ENCODE results near the gene PCSK5. TPM values are rescaled to one million over a fixed set of nuclear protein-coding genes. Genes with fewer than 3 reads are reported as not detected.

The PCSK5 gene
- total RNA-seq, 1 donor from 2014 or later, result 6.2 TPM

DNA sequence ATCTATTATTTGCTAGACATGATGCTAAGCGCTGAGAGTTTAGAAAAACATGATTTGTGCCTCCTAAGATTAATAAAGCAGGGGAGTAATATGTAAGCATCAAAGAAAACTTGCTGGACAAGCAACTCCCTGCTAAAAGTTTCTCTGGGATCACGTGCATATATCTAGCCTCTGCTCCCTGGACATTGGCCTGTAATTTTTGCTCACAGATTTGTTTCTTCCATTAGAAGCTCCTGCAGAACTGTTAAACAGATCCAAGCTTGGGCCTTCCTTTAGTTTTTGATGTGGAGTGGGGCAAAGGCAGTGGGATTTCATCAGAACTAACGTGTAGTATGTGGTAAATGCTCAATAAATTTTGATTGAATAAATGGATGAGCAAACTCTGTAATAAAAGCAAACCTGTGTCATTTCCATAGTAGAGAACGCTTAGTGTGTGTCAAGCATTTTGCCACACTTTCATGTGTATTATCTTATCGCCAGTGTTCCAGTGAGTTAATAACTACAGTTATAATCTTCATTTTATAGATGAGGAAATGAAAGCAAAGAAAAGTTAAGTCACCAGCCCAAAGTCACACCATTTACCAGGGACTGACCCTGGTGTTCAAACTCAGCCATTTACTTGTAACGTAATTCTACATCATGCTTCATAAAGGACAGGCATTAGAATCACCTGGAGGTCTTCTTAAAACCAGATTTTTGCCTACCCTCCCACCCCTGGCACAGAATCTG is 100.3 kb downstream of the PCSK5 start:
- intact Hi-C loops (cut with DNase I), result no loop called here
- DNase-seq (ENCODE audit: low spot score), result no peak

DNA sequence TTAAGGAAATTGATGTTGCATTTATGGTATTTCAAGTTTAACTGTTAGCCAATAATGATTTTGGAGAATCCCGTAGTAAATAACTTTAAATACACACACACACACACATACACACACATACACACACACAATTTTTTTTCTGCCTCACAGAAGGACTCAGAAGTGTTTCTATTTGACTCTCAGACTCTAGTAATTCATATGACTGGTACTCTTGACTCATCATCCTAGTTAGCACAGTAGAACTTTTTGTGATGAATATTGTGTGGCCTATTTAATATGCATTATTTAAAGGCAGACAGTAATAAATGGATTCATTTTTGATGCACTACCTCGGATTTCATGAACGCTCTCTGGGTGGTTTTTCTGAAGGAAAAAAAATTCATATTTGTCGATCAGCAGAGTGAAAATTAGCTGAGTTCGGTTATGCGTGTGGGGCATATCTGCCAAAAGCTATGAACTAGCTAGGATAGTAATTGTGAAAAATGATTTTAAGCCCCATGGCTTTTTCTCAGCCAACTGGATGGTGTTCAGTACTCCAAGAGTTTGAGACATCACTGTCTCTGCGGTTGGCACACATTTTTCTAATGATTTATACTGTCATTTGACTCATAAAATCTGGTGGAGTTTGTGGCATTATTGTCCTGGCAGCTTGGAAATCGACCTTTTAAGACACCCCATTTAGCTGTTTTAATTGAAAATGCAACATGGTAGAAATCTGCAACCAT is 102.2 kb downstream of the PCSK5 start:
- intact Hi-C loops (cut with DNase I), result no loop called here
- no peak for DNase-seq (ENCODE audit: low spot score)

DNA sequence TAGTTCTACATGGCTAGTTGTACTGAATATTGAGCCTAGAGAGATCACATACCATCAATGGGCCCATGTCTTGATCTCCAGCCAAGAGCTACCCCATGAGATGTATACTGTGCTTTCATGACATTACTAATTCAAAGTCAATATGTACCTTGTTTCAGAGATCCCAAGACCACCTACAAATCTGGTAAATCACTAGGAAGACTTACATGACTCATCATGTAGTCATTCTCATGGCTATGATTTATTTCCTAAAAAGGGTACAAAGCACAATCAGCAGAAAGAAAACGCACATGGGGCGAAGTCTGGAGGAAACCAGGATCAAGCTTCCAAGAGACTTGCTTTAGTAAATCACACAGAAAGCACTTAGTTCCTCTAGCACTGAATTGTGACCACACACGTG is 103.0 kb downstream of the PCSK5 start:
- intact Hi-C loops (cut with DNase I), result no loop called here
- DNase-seq (ENCODE audit: low spot score), result no peak

GRCh38 chr9:75995066-75995465 is 104.6 kb downstream of the PCSK5 start:
- intact Hi-C loops (cut with DNase I), result no loop called here
- no peak for DNase-seq (ENCODE audit: low spot score)

DNA sequence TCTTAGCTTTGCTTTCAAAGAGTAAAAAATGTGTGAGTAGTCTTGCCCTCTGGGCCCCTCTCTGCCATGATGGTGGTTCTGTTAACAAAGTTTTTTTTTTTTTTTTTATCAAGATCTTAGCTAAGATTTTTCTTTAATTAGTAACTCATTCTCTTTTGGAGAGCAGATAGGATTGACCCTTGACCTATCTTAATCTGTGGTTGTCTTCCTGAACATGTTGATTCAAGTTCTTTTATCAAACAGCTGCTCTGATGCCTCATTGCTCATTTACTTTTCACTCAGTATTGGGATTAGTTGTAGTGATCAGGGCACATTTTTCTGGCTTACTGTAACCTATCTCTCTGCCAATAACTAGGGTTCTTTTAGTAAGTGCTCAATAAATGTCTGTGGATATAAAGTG is 106.3 kb downstream of the PCSK5 start:
- intact Hi-C loops (cut with DNase I), result no loop called here

GRCh38 chr9:75997206-75997605 is 106.7 kb downstream of the PCSK5 start:
- intact Hi-C loops (cut with DNase I), result no loop called here
- no peak for DNase-seq (ENCODE audit: low spot score)

More for the DNA sequence above, 106.3 kb downstream of the PCSK5 start:
- DNase-seq (ENCODE audit: low spot score), result no peak

- no peak for DNase-seq (ENCODE audit: low spot score)
- intact Hi-C loops (cut with DNase I), result no loop called here
Measured at GRCh38 chr9:75998096-75998780, 107.8 kb downstream of the PCSK5 start.

GRCh38 chr9:76001459-76001858 is 111.0 kb downstream of the PCSK5 start:
- DNase-seq (ENCODE audit: low spot score), result no peak
- intact Hi-C loops (cut with DNase I), result no loop called here

GRCh38 chr9:76003041-76003440 is 112.6 kb downstream of the PCSK5 start:
- intact Hi-C loops (cut with DNase I), result no loop called here
- no peak for DNase-seq (ENCODE audit: low spot score)

GRCh38 chr9:76004526-76004925 is 114.1 kb downstream of the PCSK5 start:
- no peak for DNase-seq (ENCODE audit: low spot score)
- intact Hi-C loops (cut with DNase I), result no loop called here

DNA sequence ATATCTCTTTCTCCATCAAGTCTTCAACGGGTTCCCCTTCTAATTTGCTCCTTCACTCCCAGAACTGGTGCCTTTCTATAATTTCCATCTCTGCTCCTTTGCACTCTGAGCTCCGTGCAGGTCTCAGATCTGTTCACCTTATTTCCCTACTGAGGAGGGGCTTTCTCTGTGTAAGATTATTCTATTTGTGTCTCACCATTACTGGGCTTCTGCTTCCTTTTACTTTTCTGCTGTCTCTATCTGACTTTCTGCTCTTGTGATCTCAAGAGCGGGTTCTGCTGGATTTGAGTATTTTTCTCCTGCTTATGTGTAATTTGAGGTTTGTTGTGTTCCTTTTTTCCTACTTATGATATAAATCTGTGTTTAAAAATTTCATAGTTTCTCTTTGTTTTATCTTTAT is 117.5 kb downstream of the PCSK5 start:
- DNase-seq (ENCODE audit: low spot score), result no peak
- intact Hi-C loops (cut with DNase I), result no loop called here

- no peak for DNase-seq (ENCODE audit: low spot score)
- intact Hi-C loops (cut with DNase I), result no loop called here
Measured at GRCh38 chr9:76013809-76014208, 123.3 kb downstream of the PCSK5 start.

- DNase-seq (ENCODE audit: low spot score), result no peak
- intact Hi-C loops (cut with DNase I), result no loop called here
Measured at GRCh38 chr9:76018235-76018634, 127.8 kb downstream of the PCSK5 start.

- intact Hi-C loops (cut with DNase I), result no loop called here
- no peak for DNase-seq (ENCODE audit: low spot score)
Measured at GRCh38 chr9:76018761-76019160, 128.3 kb downstream of the PCSK5 start.

DNA sequence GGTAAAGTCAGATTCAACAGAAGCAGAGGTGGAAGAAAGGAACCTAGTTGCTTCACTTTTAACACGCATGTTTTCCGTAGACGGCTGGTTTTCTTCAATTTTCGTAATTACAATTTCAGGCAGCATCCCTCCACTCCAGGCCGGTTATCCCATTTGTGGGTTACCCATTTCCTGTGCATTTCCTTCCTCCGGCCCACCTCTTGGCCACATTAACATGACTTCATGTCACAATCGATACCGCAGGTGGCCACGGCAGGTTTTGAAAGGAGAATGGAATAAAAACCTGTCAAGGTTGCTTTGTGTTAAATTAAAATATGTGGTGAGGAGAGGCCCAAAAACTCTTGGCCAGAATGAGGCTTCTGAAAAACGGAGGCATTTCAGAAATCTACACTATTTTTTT is 130.2 kb downstream of the PCSK5 start:
- DNase-seq (ENCODE audit: low spot score), result no peak
- intact Hi-C loops (cut with DNase I), result no loop called here

GRCh38 chr9:76022317-76022716 is 131.8 kb downstream of the PCSK5 start:
- DNase-seq (ENCODE audit: low spot score), result no peak
- intact Hi-C loops (cut with DNase I), result no loop called here

DNA sequence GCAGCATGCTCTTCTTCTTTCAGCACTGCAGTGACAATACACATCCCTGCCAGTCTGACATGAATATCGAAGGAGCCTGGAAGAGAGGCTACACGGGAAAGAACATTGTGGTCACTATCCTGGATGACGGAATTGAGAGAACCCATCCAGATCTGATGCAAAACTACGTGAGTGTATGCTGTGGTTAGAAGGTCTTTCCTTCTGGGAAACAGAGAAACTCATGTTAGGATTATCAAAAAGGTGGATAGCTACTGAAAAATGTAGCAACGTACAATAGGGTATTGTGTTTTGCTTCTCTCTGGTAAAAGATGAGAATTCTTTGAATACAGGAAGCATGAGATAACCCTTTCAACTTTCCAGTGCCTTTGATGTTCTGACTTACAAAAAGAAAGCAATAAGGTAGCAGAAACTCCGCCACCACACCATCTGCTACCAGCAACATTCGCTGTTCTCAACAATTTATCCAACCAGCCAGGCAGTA is 133.3 kb downstream of the PCSK5 start:
- intact Hi-C loops (cut with DNase I), result no loop called here
- no peak for DNase-seq (ENCODE audit: low spot score)

DNA sequence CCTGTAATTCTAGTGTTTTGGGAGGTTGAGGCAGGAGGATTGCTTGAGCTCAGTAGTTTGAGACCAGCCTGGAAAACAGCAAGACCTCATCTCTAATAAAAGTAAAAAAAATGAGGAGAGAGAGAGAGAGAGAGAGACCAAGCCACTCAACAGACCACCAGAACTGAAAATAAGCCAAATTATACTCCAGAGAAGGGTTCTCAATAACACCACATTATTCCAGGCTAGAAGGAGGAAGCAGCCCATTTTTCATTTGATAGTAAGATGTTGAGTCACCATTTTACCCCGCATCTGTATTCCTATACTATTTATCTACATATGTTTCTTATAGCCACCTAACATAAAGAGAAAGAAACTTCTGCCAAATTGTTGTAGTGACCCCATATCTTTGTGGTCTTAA is 134.8 kb downstream of the PCSK5 start:
- intact Hi-C loops (cut with DNase I), result no loop called here
- no peak for DNase-seq (ENCODE audit: low spot score)

- intact Hi-C loops (cut with DNase I), result no loop called here
- no peak for DNase-seq (ENCODE audit: low spot score)
Measured at GRCh38 chr9:76026796-76027195, 136.3 kb downstream of the PCSK5 start.

- intact Hi-C loops (cut with DNase I), result no loop called here
- DNase-seq (ENCODE audit: low spot score), result no peak
Measured at GRCh38 chr9:76027416-76027815, 136.9 kb downstream of the PCSK5 start.

DNA sequence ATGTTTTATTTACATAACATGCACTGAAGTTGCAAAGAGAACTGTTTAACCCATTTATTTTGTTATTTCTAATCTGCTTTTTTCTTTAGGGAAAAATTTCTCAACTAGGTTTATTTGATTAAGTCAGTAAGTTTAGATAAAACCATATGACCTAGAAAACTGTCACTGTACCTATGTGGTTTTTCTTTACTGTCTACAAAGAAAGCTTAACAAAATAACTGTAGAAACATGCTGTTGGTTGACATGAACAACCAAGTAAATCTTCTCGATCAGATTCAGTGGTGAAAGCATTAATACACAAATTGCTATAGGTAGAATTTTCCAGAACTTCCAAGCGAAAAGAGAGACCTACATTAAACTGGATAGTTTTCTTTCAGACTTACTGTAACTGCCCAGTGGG is 137.4 kb downstream of the PCSK5 start:
- DNase-seq (ENCODE audit: low spot score), result no peak
- intact Hi-C loops (cut with DNase I), result no loop called here
